DND-41 (cell line): ENCODE data around the gene ABAT.
A peak's percentile ranks its signal among the peaks of the same experiment; 100 is the strongest.

Source experiments
- ATAC-seq: fragments of 200-7000 bp; cut with Tn5 transposase; 3 replicates; pipeline ENCODE4 v1.9.1; 2021; ENCODE audit warnings: low read depth; ENCODE audit not compliant: insufficient read depth
- DNase-seq: peaks from one replicate; pipeline ENCODE4 v3.0.0-alpha.2; 2020
- H2AFZ ChIP-seq: 2 replicates; pipeline ENCODE4 v1.6.0; 2012; ENCODE audit warnings: low read depth, low read length
- H3K27ac ChIP-seq: 2 replicates; pipeline ENCODE4 v1.5.1; 2012; ENCODE audit warnings: low read length, inconsistent platforms
- H3K27me3 ChIP-seq: fragments of 200-600 bp; sonication (generic); 2 replicates; pipeline ENCODE4 v1.6.0; 2012; ENCODE audit warnings: low read length, mild to moderate bottlenecking, inconsistent platforms; ENCODE audit not compliant: insufficient read depth, poor library complexity
- H3K36me3 ChIP-seq: 2 replicates; pipeline ENCODE4 v1.5.1; 2012; ENCODE audit warnings: low read length, inconsistent platforms; ENCODE audit not compliant: insufficient read depth
- H3K4me1 ChIP-seq: 2 replicates; pipeline ENCODE4 v1.5.1; 2012; ENCODE audit warnings: mild to moderate bottlenecking, low read length; ENCODE audit not compliant: insufficient read depth
- H3K4me2 ChIP-seq: 2 replicates; pipeline ENCODE4 v1.6.0; 2012; ENCODE audit warnings: mild to moderate bottlenecking, moderate library complexity, low read length, inconsistent platforms; ENCODE audit not compliant: insufficient read depth
- H3K4me3 ChIP-seq, 2 experiments: fragments of 200-600 bp in 1 of 2; shearing (Covaris generic) in 1 of 2; 2 replicates each; pipeline ENCODE4 v1.5.1; 2012 to 2016; ENCODE audit warnings: inconsistent platforms in 2 of 2, low read length in 2 of 2, mild to moderate bottlenecking in 2 of 2, low read depth in 1 of 2, moderate library complexity in 1 of 2
- H3K79me2 ChIP-seq: 2 replicates; pipeline ENCODE4 v1.6.0; 2012; ENCODE audit warnings: low read length, inconsistent platforms; ENCODE audit not compliant: insufficient read depth
- H3K9ac ChIP-seq: 2 replicates; pipeline ENCODE4 v1.6.0; 2012; ENCODE audit warnings: low read depth, mild to moderate bottlenecking, inconsistent platforms, low read length, moderate library complexity
- H3K9me3 ChIP-seq: 2 replicates; pipeline ENCODE4 v1.5.1; 2012; ENCODE audit warnings: low read length, moderate library complexity, mild to moderate bottlenecking, inconsistent platforms; ENCODE audit not compliant: insufficient read depth, severe bottlenecking
- H4K20me1 ChIP-seq: 2 replicates; pipeline ENCODE4 v1.6.0; 2012; ENCODE audit warnings: low read length; ENCODE audit not compliant: insufficient read depth
- EZH2 ChIP-seq: IDR thresholded peaks from 3 replicates; pipeline ENCODE4 v1.6.1; 2012; ENCODE audit warnings: borderline replicate concordance, low read depth, mild to moderate bottlenecking, moderate library complexity, low read length, inconsistent platforms; ENCODE audit not compliant: severe bottlenecking
- TF ChIP-seq, protein P1 (sequence below): IDR thresholded peaks from 2 replicates; pipeline ENCODE4 v1.5.1; 2012; ENCODE audit warnings: borderline replicate concordance, low read length, moderate library complexity, mild to moderate bottlenecking; ENCODE audit not compliant: poor library complexity, severe bottlenecking; ENCODE audit errors: extremely low read depth

The ABAT gene

DNA sequence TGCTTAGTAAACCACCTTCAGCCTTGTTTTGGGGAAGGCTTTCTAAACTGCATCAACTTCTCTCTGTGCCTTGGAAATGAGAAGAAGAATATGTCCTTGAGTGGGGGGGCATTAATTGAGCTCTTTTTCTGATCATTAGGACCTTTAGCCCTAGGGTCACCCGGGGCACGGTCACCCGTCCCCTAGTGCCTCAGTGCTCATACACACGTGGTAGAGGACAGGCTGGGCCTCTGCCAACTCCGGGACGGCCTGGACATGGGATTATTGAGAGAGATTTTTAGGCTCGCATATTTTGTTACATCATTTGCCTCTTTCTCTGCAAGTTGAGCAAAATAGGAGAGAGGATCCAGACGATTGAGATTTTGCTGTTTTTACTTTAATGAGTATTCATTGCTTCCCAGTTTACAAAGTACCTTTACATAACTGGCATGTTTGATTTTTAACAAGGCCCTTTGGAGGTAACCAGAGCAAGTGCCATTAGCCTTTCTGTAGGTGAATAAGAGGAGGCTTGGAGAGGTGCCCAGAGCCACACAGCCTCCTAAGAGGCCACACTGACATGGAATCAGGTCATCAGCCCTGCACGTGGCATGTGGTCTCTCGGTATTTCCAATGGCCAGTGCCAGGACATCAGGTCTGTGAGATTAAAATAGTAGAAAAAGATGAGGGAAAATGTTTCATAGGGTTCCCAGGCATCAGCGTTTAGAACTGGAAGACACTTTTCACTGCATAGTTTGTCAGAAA, 134.4 kb downstream of the ABAT start:
- TF ChIP-seq, protein P1, sequence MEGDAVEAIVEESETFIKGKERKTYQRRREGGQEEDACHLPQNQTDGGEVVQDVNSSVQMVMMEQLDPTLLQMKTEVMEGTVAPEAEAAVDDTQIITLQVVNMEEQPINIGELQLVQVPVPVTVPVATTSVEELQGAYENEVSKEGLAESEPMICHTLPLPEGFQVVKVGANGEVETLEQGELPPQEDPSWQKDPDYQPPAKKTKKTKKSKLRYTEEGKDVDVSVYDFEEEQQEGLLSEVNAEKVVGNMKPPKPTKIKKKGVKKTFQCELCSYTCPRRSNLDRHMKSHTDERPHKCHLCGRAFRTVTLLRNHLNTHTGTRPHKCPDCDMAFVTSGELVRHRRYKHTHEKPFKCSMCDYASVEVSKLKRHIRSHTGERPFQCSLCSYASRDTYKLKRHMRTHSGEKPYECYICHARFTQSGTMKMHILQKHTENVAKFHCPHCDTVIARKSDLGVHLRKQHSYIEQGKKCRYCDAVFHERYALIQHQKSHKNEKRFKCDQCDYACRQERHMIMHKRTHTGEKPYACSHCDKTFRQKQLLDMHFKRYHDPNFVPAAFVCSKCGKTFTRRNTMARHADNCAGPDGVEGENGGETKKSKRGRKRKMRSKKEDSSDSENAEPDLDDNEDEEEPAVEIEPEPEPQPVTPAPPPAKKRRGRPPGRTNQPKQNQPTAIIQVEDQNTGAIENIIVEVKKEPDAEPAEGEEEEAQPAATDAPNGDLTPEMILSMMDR: no peak
- TF ChIP-seq EZH2: no peak
- Histone ChIP-seq H3K9me3 (no peaks in the 10 kb centered on the region), H3K4me1 (peaks cover 3% of the 10 kb centered on the region; the same call in 1 of the 2 replicates), H3K27ac (no peak overlapping the region), H2AFZ (no peak overlapping the region), H3K4me3 (no peak overlapping the region), H3K27me3 (no peaks in the 10 kb centered on the region), H4K20me1 (peaks cover 27% of the 10 kb centered on the region; the same call in 1 of the 2 replicates), H3K4me2 (no peak overlapping the region), H3K9ac (no peak overlapping the region), H3K36me3 (peaks cover 99% of the 10 kb centered on the region), H3K79me2 (peaks cover 76% of the 10 kb centered on the region)
- ATAC-seq (no peak), DNase-seq (no peak)

DNA sequence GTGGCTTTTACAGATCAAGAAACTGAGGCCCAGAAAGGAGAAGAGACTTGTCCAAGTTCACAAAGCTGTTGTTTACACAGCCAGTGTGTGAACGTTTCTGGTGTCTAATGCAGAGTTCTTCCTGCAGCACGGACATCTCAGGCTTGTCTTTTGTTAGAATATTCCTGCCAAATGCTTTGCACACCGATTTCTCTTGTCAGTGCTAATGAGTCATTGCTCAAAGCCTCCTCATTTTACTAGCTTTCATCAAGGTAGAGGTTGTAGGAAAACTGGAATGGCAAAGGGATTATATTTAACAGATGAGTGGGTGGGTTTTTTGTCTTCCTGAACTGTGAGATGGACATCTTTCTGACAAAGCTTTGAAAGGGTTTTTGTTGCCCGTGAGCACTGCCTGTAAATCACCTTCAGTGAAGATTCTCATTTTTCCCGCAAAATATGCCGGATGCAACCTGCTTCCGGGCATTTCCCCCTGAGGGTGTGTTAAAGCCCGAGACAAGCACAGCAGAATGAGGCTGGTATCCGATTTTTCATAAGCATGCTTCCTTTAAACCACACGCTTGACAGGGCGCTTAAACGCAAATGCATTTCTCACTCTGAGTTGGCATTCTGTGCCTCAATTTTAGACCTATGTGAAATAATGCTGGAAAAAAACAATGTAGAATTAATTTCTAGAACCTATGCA, 137.9 kb downstream of the ABAT start:
- H3K4me3 ChIP-seq: no peak overlapping the region
- H3K4me2 ChIP-seq: no peak overlapping the region
- no peak overlapping the region for H3K9ac ChIP-seq
- peaks cover 46% of the 10 kb centered on the region for H3K79me2 ChIP-seq
- ATAC-seq: no peak
- peaks cover 35% of the 10 kb centered on the region for H3K4me1 ChIP-seq
- H2AFZ ChIP-seq: no peak overlapping the region
- peaks cover 15% of the 10 kb centered on the region; the same call in 1 of the 2 replicates for H4K20me1 ChIP-seq
- DNase-seq: no peak
- peaks cover 89% of the 10 kb centered on the region for H3K36me3 ChIP-seq
- TF ChIP-seq, protein P1: no peak
- no peak for TF ChIP-seq EZH2
- H3K27ac ChIP-seq: 0 out of 2 replicates have a peak overlapping the region, but pooled peaks have one; percentile 20
- H3K27me3 ChIP-seq: no peaks in the 10 kb centered on the region
- no peaks in the 10 kb centered on the region for H3K9me3 ChIP-seq

DNA sequence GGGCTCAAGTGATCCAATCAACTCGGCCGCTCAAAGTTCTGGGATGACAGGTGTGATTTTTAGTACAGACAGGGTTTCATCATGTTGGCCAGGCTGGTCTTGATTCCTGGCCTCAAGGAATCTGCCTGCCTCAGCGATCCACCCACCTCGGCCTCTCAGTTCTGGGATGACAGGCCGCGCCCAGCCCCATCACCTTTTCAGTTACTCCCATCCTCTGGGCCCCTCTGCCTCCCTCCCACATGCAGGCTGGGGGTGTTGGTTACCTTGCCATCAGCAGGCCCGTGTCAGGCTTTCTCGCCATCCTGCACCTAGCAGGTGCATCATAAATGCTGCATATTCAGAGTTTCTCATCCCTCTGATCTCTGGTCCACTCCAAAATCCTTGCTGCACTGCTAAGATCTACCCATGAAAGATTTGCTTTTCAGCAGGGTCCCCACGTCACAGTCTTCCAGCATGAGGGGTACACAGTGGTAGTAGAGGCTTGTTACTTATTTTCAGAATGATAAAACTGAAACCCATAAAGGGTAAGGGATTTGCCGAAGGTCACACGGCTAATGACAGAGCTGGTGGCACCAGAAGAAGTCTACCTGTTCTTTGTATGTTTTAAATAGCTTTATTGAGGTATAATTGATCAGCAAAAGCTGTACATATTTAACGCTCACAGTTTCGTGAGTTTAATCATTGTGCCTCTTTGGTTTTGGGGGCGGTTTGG, 139.8 kb downstream of the ABAT start:
- Histone ChIP-seq H3K4me1 (peaks cover 39% of the 10 kb centered on the region), H3K27ac (peak overlapping the region; percentile 12; the same call in 1 of the 2 replicates), H2AFZ (no peak overlapping the region), H3K79me2 (peaks cover 46% of the 10 kb centered on the region), H3K4me2 (no peak overlapping the region), H3K36me3 (peaks cover 85% of the 10 kb centered on the region), H3K9me3 (no peaks in the 10 kb centered on the region), H4K20me1 (peaks cover 15% of the 10 kb centered on the region; the same call in 1 of the 2 replicates), H3K9ac (no peak overlapping the region), H3K27me3 (no peaks in the 10 kb centered on the region), H3K4me3 (no peak overlapping the region)
- TF ChIP-seq, protein P1: no peak
- no peak for TF ChIP-seq EZH2
- ATAC-seq (no peak), DNase-seq (no peak)
